Neural cell (in vitro differentiated cells): ENCODE results near the gene LRRN3.

ENCODE experiments used
- CTCF ChIP-seq: fragments of 450-650 bp; IDR thresholded peaks from 2 replicates; pipeline ENCODE4 v1.5.1; 2014; ENCODE audit warnings: antibody characterized with exemption, mild to moderate bottlenecking, moderate library complexity; ENCODE audit not compliant: poor library complexity, severe bottlenecking
- EP300 ChIP-seq: fragments of 450-650 bp; conservative IDR thresholded peaks from 2 replicates; pipeline ENCODE4 v1.6.1; 2014; ENCODE audit warnings: antibody characterized with exemption, mild to moderate bottlenecking, moderate library complexity; ENCODE audit not compliant: poor library complexity, severe bottlenecking
- EZH2 ChIP-seq: fragments of 200-600, 300-800 bp; shearing (Covaris generic), sonication (generic); IDR thresholded peaks from 2 replicates; pipeline ENCODE4 v1.6.1; 2014; ENCODE audit warnings: antibody characterized with exemption, low read length, borderline replicate concordance, mild to moderate bottlenecking; ENCODE audit not compliant: insufficient read depth, poor library complexity, severe bottlenecking
- MXI1 ChIP-seq: fragments of 450-650 bp; conservative IDR thresholded peaks from 2 replicates; pipeline ENCODE4 v1.6.1; 2014; ENCODE audit warnings: antibody characterized with exemption, mild to moderate bottlenecking; ENCODE audit not compliant: poor library complexity, severe bottlenecking
- POLR2AphosphoS5 ChIP-seq: IDR thresholded peaks from 2 replicates; pipeline ENCODE4 v1.6.1; 2012
- RAD21 ChIP-seq: fragments of 450-650 bp; conservative IDR thresholded peaks from 2 replicates; pipeline ENCODE4 v1.6.1; 2014; ENCODE audit warnings: antibody characterized with exemption, mild to moderate bottlenecking, moderate library complexity
- REST ChIP-seq: IDR thresholded peaks from 2 replicates; pipeline ENCODE4 v1.6.1; 2012; ENCODE audit warnings: borderline replicate concordance
- SMC3 ChIP-seq: fragments of 450-650 bp; conservative IDR thresholded peaks from 2 replicates; pipeline ENCODE4 v1.6.1; 2014; ENCODE audit warnings: antibody characterized with exemption, mild to moderate bottlenecking, moderate library complexity; ENCODE audit not compliant: poor library complexity
- TAF1 ChIP-seq: IDR thresholded peaks from 2 replicates; pipeline ENCODE4 v1.6.1; 2012; ENCODE audit warnings: low read depth

GRCh38 chr7:111108496-111108895 is 17.6 kb downstream of the LRRN3 start:
- no peak for TF ChIP-seq MXI1
- no peak for TF ChIP-seq CTCF
- TF ChIP-seq TAF1, result no peak
- TF ChIP-seq POLR2AphosphoS5, result no peak
- TF ChIP-seq EP300, result no peak
- TF ChIP-seq REST, result no peak
- no peak for TF ChIP-seq SMC3
- TF ChIP-seq EZH2, result no peak
- TF ChIP-seq RAD21, result no peak
